H1 (cell line): Measurements from ENCODE around the gene PCCA. TPM values are rescaled to one million over a fixed set of nuclear protein-coding genes. Genes with fewer than 3 reads are reported as not detected.

Source experiments
- CHD7 ChIP-seq: fragments of 300-600 bp; sonication (generic); IDR thresholded peaks from 2 replicates; pipeline ENCODE4 v1.7.1; 2012; ENCODE audit warnings: low read length, moderate library complexity, mild to moderate bottlenecking, inconsistent platforms; ENCODE audit not compliant: insufficient replicate concordance
- SIX5 ChIP-seq: IDR thresholded peaks from 2 replicates; pipeline ENCODE4 v1.6.1; 2011; ENCODE audit warnings: mild to moderate bottlenecking, low read depth, low read length
- polyA plus RNA-seq, 7 experiments: library from polyadenylated mRNA; depleted of rRNA in 3 of 7; stranded (reverse) in 5 of 7; unstranded in 2 of 7; fragments of >200 nt in 5 of 7; fragments of 200-250 nt in 2 of 7; gene quantifications; 1 replicate in 5 of 7; 2 replicates in 1 of 7; 4 replicates in 1 of 7; pipeline versions ENCODE4 v1.2.1 to v1.2.3, GENCODE V29; 2011 to 2013; ENCODE audit warnings: missing spikeins in 2 of 7, mixed read lengths in 2 of 7
- total RNA-seq: library from RNA; stranded (reverse); fragmentation: NEBNext Ultra II Directional; extraction: Animal tissue kit (Norgen Biotek cat#: 25700); gene quantifications from 2 replicates; pipeline ENCODE4 v1.2.1, GENCODE V29; 2021

PCCA gene
- total and polyA plus RNA-seq, 2 of the 8 experiments (the other 6 are each of a cell fraction or from before 2014, with no cell fraction given): 18.4 to 49.8 TPM

GRCh38 chr13:100434010-100434763 is 345.3 kb downstream of the PCCA start (continued):
- no peak for TF ChIP-seq CHD7
- no peak for TF ChIP-seq SIX5
